GM23338 (cell line): ENCODE results near the gene PRMT5. TPM values are rescaled to one million over a fixed set of nuclear protein-coding genes. Genes with fewer than 3 reads are reported as not detected.

ENCODE experiments used
- ATAC-seq: fragments of 200-7000 bp; cut with Tn5 transposase; 3 replicates; pipeline ENCODE4 v1.9.1; 2020
- DNase-seq: peaks from one replicate; pipeline ENCODE4 v3.0.0-alpha.2; 2015; ENCODE audit warnings: low spot score
- H2AFZ ChIP-seq: fragments of 200-600 bp; sonication (generic); 2 replicates; pipeline ENCODE4 v1.8.0; 2016; ENCODE audit warnings: antibody characterized with exemption, mild to moderate bottlenecking, moderate library complexity
- H3F3A ChIP-seq: fragments of 200-600 bp; sonication (generic); replicated peaks from 2 replicates; pipeline ENCODE4 v1.8.0; 2017; ENCODE audit warnings: antibody characterized with exemption, mixed run types, low read depth
- H3K27ac ChIP-seq: fragments of 200-600 bp; sonication (generic); 2 replicates; pipeline ENCODE4 v1.6.1; 2016; ENCODE audit warnings: low read depth
- H3K27me3 ChIP-seq: fragments of 200-600 bp; sonication (generic); 2 replicates; pipeline ENCODE4 v1.8.0; 2016; ENCODE audit warnings: mild to moderate bottlenecking, mixed run types, moderate library complexity; ENCODE audit not compliant: insufficient read depth
- H3K36me3 ChIP-seq: fragments of 200-600 bp; sonication (generic); 2 replicates; pipeline ENCODE4 v1.8.0; 2016; ENCODE audit warnings: mild to moderate bottlenecking; ENCODE audit not compliant: insufficient read depth
- H3K4me1 ChIP-seq: fragments of 200-600 bp; sonication (generic); 2 replicates; pipeline ENCODE4 v1.8.0; 2016; ENCODE audit warnings: mild to moderate bottlenecking, moderate library complexity; ENCODE audit not compliant: insufficient read depth
- H3K4me2 ChIP-seq: fragments of 200-600 bp; sonication (generic); 2 replicates; pipeline ENCODE4 v1.7.1; 2017; ENCODE audit warnings: mixed run types
- H3K4me3 ChIP-seq: fragments of 200-600 bp; sonication (generic); 2 replicates; pipeline ENCODE4 v1.6.1; 2016; ENCODE audit warnings: mixed run types
- H3K79me2 ChIP-seq: fragments of 200-600 bp; sonication (generic); replicated peaks from 2 replicates; pipeline ENCODE4 v1.8.0; 2017; ENCODE audit warnings: mild to moderate bottlenecking; ENCODE audit not compliant: insufficient read depth
- H3K9me2 ChIP-seq: fragments of 200-600 bp; sonication (generic); 2 replicates; pipeline ENCODE4 v1.8.0; 2017; ENCODE audit not compliant: insufficient read depth
- H4K20me1 ChIP-seq: fragments of 200-600 bp; sonication (generic); replicated peaks from 2 replicates; pipeline ENCODE4 v1.8.0; 2017; ENCODE audit warnings: mild to moderate bottlenecking; ENCODE audit not compliant: insufficient read depth
- H3K27ac Mint-ChIP-seq: 2 replicates; pipeline ENCODE4 v1.8.0; 2020; ENCODE audit warnings: inconsistent platforms, mild to moderate bottlenecking, moderate library complexity, mixed read lengths
- H3K27me3 Mint-ChIP-seq: 3 replicates; pipeline ENCODE4 v1.8.0; 2022; ENCODE audit warnings: low read depth, mild to moderate bottlenecking, moderate library complexity, mixed read lengths, inconsistent platforms; ENCODE audit not compliant: insufficient read depth, poor library complexity
- H3K36me3 Mint-ChIP-seq: 3 replicates; pipeline ENCODE4 v1.8.0; 2021; ENCODE audit warnings: low read depth, mild to moderate bottlenecking, inconsistent platforms, moderate library complexity, mixed read lengths
- H3K4me1 Mint-ChIP-seq: 3 replicates; pipeline ENCODE4 v1.8.0; 2020; ENCODE audit warnings: mild to moderate bottlenecking, inconsistent platforms, mixed read lengths
- H3K4me3 Mint-ChIP-seq: 3 replicates; pipeline ENCODE4 v1.8.0; 2021; ENCODE audit warnings: moderate library complexity, mild to moderate bottlenecking, inconsistent platforms, mixed read lengths
- H3K9me3 Mint-ChIP-seq: 3 replicates; pipeline ENCODE4 v1.8.0; 2020; ENCODE audit warnings: moderate library complexity, mild to moderate bottlenecking, inconsistent platforms, mixed read lengths
- EZH2 ChIP-seq: fragments of 200-600 bp; sonication (generic); IDR thresholded peaks from one replicate; pipeline ENCODE4 v1.8.0; 2017; ENCODE audit warnings: antibody characterized with exemption, mild to moderate bottlenecking, low read depth; ENCODE audit not compliant: unreplicated experiment
- EZH2phosphoT487 ChIP-seq: fragments of 200-600 bp; sonication (generic); IDR thresholded peaks from one replicate; pipeline ENCODE4 v1.8.1; 2018; ENCODE audit warnings: antibody characterized with exemption; ENCODE audit not compliant: unreplicated experiment
- JUNB ChIP-seq: IDR thresholded peaks from one replicate; pipeline ENCODE4 v1.6.1; 2016; ENCODE audit warnings: antibody characterized with exemption; ENCODE audit not compliant: unreplicated experiment
- NANOG ChIP-seq: IDR thresholded peaks from 2 replicates; pipeline ENCODE4 v1.6.1; 2016; ENCODE audit warnings: antibody characterized with exemption, borderline replicate concordance
- STAT1 ChIP-seq: IDR thresholded peaks from one replicate; pipeline ENCODE4 v1.6.1; 2016; ENCODE audit warnings: antibody characterized with exemption; ENCODE audit not compliant: unreplicated experiment
- ZNF114 ChIP-seq: fragments of 250-450 bp; sonication (Bioruptor Pico); IDR thresholded peaks from 2 replicates; pipeline ENCODE4 v1.5.0; 2020; ENCODE audit warnings: mild to moderate bottlenecking, moderate library complexity
- polyA plus RNA-seq: library from polyadenylated mRNA; unstranded; fragments of >200 nt; fragmentation: Nextera tagmentation; extraction: Ambion mirVana; gene quantifications from 2 replicates; pipeline ENCODE4 v1.2.1, GENCODE V29; 2016
- total RNA-seq: library from RNA; depleted of rRNA; stranded (reverse); fragments of >200 nt; shearing (Covaris generic); gene quantifications from 2 replicates; pipeline ENCODE4 v1.2.3, GENCODE V29; 2014
- TF ChIP-seq, protein P1 (sequence below): IDR thresholded peaks from 2 replicates; pipeline ENCODE4 v1.6.1; 2016; ENCODE audit warnings: antibody characterized with exemption
- TF ChIP-seq, protein P2 (sequence below): fragments of 250-450 bp; sonication (Bioruptor Pico); IDR thresholded peaks from 2 replicates; pipeline ENCODE4 v1.5.0; 2020; ENCODE audit warnings: mild to moderate bottlenecking, moderate library complexity
- TF ChIP-seq, protein P3 (sequence below), 2 experiments: fragments of 200-600 bp in 1 of 2; sonication (generic) in 1 of 2; conservative IDR thresholded peaks; 2 replicates each; pipeline versions ENCODE4 v1.5.1 to v1.6.1; 2016 to 2017; ENCODE audit warnings: antibody characterized with exemption in 2 of 2, low read depth in 2 of 2, mild to moderate bottlenecking in 2 of 2, moderate library complexity in 1 of 2

Gene PRMT5
- total and polyA plus RNA-seq, 2 experiments from 2014 or later = 68.8 to 124 TPM

DNA sequence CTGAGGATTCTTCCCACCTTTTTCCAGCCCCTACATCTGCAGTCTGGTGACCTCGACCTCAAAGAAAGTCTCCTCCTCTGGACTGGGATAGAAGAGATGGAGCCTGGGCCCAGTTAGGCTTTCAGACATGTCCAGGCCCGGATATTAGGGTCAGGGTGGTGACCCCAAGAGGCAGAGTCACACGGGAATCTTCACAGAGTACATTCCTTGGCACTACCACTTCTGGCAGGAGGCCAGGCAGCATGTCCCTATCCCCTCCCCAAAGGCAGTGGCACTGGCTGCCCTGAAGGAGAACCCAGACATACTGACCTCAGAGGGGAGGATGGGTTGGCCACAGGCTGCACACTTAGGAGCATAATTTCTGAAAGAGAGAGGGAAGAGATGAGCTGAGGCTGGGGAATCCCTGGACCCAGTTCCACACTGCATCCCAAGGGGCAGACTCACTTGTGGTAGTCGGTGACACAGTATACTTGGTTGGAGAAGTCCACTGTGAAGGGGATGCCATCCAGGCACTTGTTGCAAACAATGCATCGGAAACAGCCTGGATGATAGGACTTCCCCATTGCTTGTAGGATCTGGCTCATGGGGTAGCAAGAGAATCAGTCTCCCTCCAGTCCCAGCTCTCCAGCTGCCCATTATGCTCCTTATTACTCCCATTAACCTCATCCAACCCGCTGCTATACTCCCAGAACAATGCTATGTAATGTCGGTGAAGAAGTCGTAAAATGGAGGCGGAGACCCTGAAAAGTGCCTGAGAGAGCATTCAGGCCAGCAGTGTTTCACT is 45.5 kb upstream of the PRMT5 start:
- Histone ChIP-seq H3K36me3 (peaks cover 36% of the 10 kb centered on the region), H3K79me2 (peaks cover 26% of the 10 kb centered on the region), H3K4me3 (no peak overlapping the region), H3K4me1 (peaks cover 29% of the 10 kb centered on the region), H3F3A (peaks cover 35% of the 10 kb centered on the region), H2AFZ (no peak overlapping the region), H3K4me2 (no peak overlapping the region), H3K27me3 (no peaks in the 10 kb centered on the region; the same call in 1 of the 2 replicates), H3K27ac (peak overlapping the region; percentile 82), H4K20me1 (peaks cover 7% of the 10 kb centered on the region; the same call in 1 of the 2 replicates), H3K9me2 (no peaks in the 10 kb centered on the region)
- Mint-ChIP-seq H3K27me3 (peaks cover 17% of the 10 kb centered on the region), H3K4me1 (peaks cover 43% of the 10 kb centered on the region), H3K9me3 (no peaks in the 10 kb centered on the region), H3K4me3 (no peak overlapping the region; the same call in 2 of the 3 replicates), H3K27ac (no peak overlapping the region), H3K36me3 (peaks cover 79% of the 10 kb centered on the region)
- ATAC-seq (no peak), DNase-seq (no peak)
- TF ChIP-seq, protein P1, sequence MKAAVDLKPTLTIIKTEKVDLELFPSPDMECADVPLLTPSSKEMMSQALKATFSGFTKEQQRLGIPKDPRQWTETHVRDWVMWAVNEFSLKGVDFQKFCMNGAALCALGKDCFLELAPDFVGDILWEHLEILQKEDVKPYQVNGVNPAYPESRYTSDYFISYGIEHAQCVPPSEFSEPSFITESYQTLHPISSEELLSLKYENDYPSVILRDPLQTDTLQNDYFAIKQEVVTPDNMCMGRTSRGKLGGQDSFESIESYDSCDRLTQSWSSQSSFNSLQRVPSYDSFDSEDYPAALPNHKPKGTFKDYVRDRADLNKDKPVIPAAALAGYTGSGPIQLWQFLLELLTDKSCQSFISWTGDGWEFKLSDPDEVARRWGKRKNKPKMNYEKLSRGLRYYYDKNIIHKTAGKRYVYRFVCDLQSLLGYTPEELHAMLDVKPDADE = no peak
- TF ChIP-seq JUNB (no peak), NANOG (no peak), STAT1 (no peak)

DNA sequence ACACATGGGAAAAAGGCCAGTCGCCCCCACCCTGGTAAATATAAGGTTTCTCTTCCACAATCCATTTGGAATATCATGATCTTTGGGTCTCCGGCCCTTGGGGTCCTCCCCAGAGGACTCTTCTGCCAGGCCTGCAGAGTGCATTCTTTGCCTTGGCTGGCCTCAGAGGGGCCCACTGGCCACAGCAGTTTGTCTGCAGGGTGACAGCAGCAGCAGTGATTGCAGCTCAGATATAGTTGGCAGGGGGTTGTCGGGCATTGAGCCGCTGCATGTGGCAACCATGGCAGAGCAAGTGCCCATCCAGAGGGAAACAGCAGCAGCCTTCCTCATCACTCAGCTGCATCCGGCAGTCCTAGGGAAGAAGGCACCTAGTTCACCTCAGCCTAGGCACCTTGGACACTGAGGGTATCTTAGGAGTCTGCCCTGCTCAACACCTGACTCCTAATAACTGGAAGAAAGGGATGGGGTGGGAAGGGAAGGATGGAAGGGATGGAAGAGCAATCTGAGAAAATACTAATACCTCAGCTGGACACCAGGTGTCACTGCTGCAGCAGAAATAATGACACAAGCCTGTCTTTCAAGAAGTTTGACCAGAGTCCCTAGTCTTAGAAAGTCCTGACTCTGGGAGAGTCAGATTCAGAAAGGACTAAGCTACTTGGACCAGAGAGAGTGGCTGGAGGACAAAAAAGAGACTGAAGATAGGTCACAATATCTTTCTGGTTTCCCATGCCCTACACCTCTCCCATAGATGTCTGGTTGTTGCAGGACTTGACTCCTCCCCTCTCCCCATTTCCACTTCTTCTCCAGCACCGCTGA is 44.2 kb upstream of the PRMT5 start:
- peaks cover 36% of the 10 kb centered on the region for H3K36me3 ChIP-seq
- H3K9me2 ChIP-seq = no peaks in the 10 kb centered on the region
- H3K4me1 Mint-ChIP-seq = peaks cover 30% of the 10 kb centered on the region
- H3K4me1 ChIP-seq = peaks cover 16% of the 10 kb centered on the region
- H3K27me3 Mint-ChIP-seq = peaks cover 18% of the 10 kb centered on the region
- no peaks in the 10 kb centered on the region; the same call in 1 of the 2 replicates for H3K27me3 ChIP-seq
- H3K4me3 ChIP-seq = no peak overlapping the region
- no peak for TF ChIP-seq EZH2phosphoT487
- TF ChIP-seq, protein P2, sequence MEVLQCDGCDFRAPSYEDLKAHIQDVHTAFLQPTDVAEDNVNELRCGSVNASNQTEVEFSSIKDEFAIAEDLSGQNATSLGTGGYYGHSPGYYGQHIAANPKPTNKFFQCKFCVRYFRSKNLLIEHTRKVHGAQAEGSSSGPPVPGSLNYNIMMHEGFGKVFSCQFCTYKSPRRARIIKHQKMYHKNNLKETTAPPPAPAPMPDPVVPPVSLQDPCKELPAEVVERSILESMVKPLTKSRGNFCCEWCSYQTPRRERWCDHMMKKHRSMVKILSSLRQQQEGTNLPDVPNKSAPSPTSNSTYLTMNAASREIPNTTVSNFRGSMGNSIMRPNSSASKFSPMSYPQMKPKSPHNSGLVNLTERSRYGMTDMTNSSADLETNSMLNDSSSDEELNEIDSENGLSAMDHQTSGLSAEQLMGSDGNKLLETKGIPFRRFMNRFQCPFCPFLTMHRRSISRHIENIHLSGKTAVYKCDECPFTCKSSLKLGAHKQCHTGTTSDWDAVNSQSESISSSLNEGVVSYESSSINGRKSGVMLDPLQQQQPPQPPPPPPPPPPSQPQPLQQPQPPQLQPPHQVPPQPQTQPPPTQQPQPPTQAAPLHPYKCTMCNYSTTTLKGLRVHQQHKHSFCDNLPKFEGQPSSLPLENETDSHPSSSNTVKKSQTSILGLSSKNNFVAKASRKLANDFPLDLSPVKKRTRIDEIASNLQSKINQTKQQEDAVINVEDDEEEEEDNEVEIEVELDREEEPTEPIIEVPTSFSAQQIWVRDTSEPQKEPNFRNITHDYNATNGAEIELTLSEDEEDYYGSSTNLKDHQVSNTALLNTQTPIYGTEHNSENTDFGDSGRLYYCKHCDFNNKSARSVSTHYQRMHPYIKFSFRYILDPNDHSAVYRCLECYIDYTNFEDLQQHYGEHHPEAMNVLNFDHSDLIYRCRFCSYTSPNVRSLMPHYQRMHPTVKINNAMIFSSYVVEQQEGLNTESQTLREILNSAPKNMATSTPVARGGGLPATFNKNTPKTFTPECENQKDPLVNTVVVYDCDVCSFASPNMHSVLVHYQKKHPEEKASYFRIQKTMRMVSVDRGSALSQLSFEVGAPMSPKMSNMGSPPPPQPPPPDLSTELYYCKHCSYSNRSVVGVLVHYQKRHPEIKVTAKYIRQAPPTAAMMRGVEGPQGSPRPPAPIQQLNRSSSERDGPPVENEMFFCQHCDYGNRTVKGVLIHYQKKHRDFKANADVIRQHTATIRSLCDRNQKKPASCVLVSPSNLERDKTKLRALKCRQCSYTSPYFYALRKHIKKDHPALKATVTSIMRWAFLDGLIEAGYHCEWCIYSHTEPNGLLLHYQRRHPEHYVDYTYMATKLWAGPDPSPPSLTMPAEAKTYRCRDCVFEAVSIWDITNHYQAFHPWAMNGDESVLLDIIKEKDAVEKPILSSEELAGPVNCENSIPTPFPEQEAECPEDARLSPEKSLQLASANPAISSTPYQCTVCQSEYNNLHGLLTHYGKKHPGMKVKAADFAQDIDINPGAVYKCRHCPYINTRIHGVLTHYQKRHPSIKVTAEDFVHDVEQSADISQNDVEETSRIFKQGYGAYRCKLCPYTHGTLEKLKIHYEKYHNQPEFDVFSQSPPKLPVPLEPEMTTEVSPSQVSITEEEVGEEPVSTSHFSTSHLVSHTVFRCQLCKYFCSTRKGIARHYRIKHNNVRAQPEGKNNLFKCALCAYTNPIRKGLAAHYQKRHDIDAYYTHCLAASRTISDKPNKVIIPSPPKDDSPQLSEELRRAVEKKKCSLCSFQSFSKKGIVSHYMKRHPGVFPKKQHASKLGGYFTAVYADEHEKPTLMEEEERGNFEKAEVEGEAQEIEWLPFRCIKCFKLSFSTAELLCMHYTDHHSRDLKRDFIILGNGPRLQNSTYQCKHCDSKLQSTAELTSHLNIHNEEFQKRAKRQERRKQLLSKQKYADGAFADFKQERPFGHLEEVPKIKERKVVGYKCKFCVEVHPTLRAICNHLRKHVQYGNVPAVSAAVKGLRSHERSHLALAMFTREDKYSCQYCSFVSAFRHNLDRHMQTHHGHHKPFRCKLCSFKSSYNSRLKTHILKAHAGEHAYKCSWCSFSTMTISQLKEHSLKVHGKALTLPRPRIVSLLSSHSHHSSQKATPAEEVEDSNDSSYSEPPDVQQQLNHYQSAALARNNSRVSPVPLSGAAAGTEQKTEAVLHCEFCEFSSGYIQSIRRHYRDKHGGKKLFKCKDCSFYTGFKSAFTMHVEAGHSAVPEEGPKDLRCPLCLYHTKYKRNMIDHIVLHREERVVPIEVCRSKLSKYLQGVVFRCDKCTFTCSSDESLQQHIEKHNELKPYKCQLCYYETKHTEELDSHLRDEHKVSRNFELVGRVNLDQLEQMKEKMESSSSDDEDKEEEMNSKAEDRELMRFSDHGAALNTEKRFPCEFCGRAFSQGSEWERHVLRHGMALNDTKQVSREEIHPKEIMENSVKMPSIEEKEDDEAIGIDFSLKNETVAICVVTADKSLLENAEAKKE (CRISPR knock-in tag) = no peak
- TF ChIP-seq, protein P3, sequence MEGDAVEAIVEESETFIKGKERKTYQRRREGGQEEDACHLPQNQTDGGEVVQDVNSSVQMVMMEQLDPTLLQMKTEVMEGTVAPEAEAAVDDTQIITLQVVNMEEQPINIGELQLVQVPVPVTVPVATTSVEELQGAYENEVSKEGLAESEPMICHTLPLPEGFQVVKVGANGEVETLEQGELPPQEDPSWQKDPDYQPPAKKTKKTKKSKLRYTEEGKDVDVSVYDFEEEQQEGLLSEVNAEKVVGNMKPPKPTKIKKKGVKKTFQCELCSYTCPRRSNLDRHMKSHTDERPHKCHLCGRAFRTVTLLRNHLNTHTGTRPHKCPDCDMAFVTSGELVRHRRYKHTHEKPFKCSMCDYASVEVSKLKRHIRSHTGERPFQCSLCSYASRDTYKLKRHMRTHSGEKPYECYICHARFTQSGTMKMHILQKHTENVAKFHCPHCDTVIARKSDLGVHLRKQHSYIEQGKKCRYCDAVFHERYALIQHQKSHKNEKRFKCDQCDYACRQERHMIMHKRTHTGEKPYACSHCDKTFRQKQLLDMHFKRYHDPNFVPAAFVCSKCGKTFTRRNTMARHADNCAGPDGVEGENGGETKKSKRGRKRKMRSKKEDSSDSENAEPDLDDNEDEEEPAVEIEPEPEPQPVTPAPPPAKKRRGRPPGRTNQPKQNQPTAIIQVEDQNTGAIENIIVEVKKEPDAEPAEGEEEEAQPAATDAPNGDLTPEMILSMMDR (conservative IDR thresholded peaks at IDR 0.05; ENCODE audit: low read depth in 2 of 2) = peak; percentile 66 to 85
- no peak for TF ChIP-seq ZNF114 (CRISPR knock-in tag)
- no peak for TF ChIP-seq EZH2
- no peak for TF ChIP-seq JUNB
- H3K27ac ChIP-seq = peak overlapping the region; percentile 82; the same call in 1 of the 2 replicates
- no peak overlapping the region; the same call in 2 of the 3 replicates for H3K4me3 Mint-ChIP-seq
- peaks cover 7% of the 10 kb centered on the region; the same call in 1 of the 2 replicates for H4K20me1 ChIP-seq
- H3K36me3 Mint-ChIP-seq = peaks cover 80% of the 10 kb centered on the region
- H3K79me2 ChIP-seq = peaks cover 13% of the 10 kb centered on the region
- DNase-seq = peak; percentile 77
- H3K9me3 Mint-ChIP-seq = no peaks in the 10 kb centered on the region
- no peak overlapping the region for H3K4me2 ChIP-seq
- peak; percentile 10 for ATAC-seq
- no peak overlapping the region for H2AFZ ChIP-seq
- peak overlapping the region; percentile 66 for H3K27ac Mint-ChIP-seq
- peaks cover 26% of the 10 kb centered on the region for H3F3A ChIP-seq
